Measurements from ENCODE around the gene LARP4.
A peak's percentile ranks its signal among the peaks of the same experiment; 100 is the strongest.
"Not testable (repeated sequence)": the region's sequence is repeated elsewhere in the genome, so short reads cannot be mapped to it uniquely, and the experiment has no call there.

LARP4 gene

DNA sequence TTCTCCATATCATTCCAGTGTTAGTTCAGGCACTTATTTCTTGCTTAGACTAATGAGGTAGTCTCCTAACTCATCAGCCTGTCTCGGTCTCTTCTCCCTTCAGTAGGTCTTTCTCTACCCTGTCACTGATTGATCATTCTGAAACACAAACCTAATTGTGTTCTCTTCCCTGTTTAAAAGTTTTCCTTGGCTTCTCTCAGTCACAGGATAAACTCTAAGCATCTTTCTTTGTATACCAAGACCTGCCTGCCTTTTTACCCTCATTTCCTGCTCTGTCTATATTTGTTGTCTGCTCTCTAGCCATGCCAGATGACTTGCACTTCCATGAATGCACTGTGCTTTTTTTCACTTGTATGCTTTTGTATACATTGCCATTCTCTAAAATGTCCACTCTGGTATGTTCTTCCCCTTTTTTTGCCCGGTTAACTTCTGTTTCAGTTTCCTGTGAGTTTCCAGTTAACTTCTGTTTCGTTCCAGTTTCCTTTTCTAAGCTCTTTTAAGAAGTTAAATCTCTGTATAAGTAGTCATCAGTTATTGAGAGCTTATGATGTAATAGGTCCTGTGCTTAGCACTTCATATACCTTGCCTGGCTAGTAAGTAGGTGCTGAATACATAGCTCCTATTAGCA, 116.8 kb downstream of the LARP4 start:
- peaks cover 29 to 36% of the 10 kb centered on the region in 2 donors for H3K4me1 Mint-ChIP-seq

DNA sequence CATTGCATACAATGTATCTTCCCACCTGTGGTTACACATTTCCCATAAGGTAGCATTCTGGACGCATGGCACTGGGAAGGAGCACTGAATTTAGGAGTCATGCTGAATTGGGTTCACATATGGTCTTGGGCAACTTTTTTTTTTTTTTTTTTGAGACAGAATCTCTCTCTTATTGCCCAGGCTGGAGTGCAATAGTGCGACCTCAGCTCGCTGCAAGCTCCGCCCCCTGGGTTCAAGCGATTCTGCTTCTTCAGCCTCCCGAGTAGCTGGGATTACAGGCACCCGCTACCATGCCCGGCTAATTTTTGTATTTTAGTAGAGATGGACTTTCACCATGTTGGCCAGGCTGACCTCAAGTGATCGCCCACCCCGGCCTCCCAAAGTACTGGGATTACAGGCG, 117.4 kb downstream of the LARP4 start:
- H3K27ac Mint-ChIP-seq, result no peak overlapping the region
- no peak overlapping the region for H3K4me3 Mint-ChIP-seq
- H3K4me1 Mint-ChIP-seq, result peaks cover 29 to 30% of the 10 kb centered on the region in 2 donors
- DNase-seq (no peak), ATAC-seq (replicated peaks) (peak in 1 of 2 donors; percentile 0)
- H3K27me3 Mint-ChIP-seq, result no peaks in the 10 kb centered on the region
- H3K9me3 Mint-ChIP-seq, result peaks cover 3 to 4% of the 10 kb centered on the region in 2 donors
- peaks cover 11 to 19% of the 10 kb centered on the region in 2 donors for H3K36me3 Mint-ChIP-seq

More for the DNA sequence above, 116.8 kb downstream of the LARP4 start:
- no peak overlapping the region for H3K27ac Mint-ChIP-seq
- DNase-seq (peak; percentile 45), ATAC-seq (replicated peaks) (peak; percentile 88)
- H3K27me3 Mint-ChIP-seq, result no peaks in the 10 kb centered on the region
- no peak overlapping the region for H3K4me3 Mint-ChIP-seq
- peaks cover 9 to 15% of the 10 kb centered on the region in 2 donors for H3K36me3 Mint-ChIP-seq
- H3K9me3 Mint-ChIP-seq, result peaks cover 3 to 4% of the 10 kb centered on the region in 2 donors

DNA sequence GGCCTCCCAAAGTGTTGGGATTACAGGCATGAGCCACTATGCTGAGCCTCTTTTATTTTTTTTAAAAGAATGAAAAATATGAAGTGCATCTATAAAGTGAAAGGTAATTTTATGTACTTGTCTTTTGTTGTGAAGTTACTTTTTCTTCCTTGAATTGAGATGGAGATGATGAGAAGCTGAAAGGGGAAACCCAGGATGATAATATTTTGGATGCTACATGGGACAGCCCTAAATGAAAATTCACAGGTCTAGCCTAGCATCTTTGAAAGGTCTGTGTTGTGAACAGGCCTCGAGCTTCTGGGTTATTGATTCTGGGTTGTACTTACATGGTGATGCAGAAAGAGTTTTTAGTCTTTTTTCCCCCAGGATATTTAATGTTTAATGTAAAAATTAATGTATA, 118.7 kb downstream of the LARP4 start:
- DNase-seq, result no peak
- H3K4me1 Mint-ChIP-seq, result peaks cover 27 to 29% of the 10 kb centered on the region in 2 donors
- H3K4me3 Mint-ChIP-seq, result no peak overlapping the region

DNA sequence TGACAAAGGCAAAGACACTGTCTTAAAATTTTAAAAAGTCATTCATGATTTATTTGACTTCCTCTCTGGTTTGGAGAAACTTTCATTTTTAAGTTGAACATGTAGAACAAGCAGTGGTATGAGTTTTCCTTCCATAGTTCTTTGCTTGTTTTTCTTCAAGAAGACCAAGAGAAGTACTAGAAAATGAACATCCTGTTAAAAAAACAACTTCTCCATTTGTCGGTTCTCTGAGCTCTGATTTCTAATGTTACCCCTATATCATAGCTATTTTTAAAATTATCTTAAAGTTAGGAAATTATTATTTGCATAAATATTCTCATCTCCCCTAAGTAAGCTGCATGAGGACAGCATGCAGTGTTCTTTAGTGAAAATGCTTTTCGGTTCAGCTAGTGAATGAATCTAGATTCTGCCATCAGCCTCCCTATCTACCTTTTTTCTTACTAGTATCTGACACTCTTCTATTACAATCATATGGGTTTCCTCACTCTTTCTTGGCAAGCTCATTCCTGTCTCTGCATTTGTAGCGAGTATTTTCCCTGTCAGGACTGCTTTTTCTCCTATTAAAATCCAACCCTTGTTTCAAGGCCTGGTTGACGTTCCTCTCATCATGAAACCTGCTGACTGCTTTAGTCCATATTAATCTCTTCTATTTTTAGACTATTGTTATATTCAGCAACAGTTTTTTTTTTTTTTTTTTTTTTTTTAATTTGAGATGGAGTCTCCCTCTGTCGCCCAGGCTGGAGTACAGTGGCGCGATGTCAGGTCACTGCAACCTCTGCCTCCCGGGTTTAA, 119.9 kb downstream of the LARP4 start:
- Mint-ChIP-seq H3K4me3 (peak overlapping the region; percentile 58 to 64), H3K36me3 (peaks cover 15 to 23% of the 10 kb centered on the region in 2 donors), H3K27ac (peak overlapping the region; percentile 91), H3K27me3 (no peaks in the 10 kb centered on the region), H3K4me1 (peaks cover 21 to 27% of the 10 kb centered on the region in 2 donors), H3K9me3 (peaks cover 0 to 6% of the 10 kb centered on the region in 2 donors)
- DNase-seq, result no peak
- no peak for ATAC-seq (replicated peaks)

More for the DNA sequence above, 118.7 kb downstream of the LARP4 start:
- Mint-ChIP-seq H3K9me3 (peaks cover 2 to 6% of the 10 kb centered on the region in 2 donors), H3K27ac (peak overlapping the region; percentile 11), H3K27me3 (no peaks in the 10 kb centered on the region), H3K36me3 (peaks cover 13 to 21% of the 10 kb centered on the region in 2 donors)
- no peak for ATAC-seq (replicated peaks)

DNA sequence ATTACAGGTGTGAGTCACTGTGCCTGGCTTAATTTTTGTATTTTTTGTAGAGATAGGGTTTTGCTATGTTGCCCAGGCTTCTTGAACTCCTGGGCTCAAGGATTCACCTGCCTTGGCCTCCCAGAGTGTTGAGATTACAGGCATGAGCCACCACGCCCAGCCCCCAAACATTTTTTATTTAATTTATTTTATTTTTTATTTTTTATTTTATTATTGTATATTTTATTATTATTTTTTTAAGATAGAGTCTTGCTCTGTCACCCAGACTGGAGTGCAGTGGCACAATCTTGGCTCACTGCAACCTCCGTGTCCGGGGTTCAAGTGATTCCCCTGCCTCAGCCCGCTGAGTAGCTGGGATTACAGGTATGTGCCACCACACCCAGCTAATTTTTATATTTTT, 121.1 kb downstream of the LARP4 start:
- H3K27ac Mint-ChIP-seq; H3K27me3 Mint-ChIP-seq; H3K4me3 Mint-ChIP-seq; ATAC-seq (replicated peaks); DNase-seq; H3K9me3 Mint-ChIP-seq: not testable (repeated sequence)
- Mint-ChIP-seq H3K4me1 (peaks cover 25 to 30% of the 10 kb centered on the region in 2 donors), H3K36me3 (peaks cover 20 to 27% of the 10 kb centered on the region in 2 donors)

DNA sequence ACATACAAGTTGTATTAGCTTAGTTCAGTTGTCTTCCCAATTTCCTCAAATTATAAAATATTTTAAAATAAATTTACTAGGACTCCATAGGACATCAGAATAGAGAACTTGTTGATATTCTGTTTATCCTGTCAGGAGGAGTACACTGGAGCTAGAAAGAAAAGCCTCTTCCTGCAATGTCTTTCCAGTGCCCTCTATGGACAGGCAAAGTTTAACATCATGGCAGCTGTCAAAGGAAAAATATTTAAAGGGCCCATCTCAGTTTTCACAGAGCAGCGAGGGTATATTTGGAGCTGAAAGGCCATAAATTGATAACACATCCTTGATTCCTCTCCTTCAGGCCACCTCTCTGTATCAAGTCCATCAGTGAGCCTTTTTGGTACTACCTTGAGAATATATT, 123.1 kb downstream of the LARP4 start:
- H3K36me3 Mint-ChIP-seq, result peaks cover 22 to 27% of the 10 kb centered on the region in 2 donors
- no peak for DNase-seq
- H3K9me3 Mint-ChIP-seq, result peaks cover 0 to 5% of the 10 kb centered on the region in 2 donors
- no peaks in the 10 kb centered on the region for H3K27me3 Mint-ChIP-seq
- H3K4me1 Mint-ChIP-seq, result peaks cover 28 to 40% of the 10 kb centered on the region in 2 donors
- H3K4me3 Mint-ChIP-seq, result no peak overlapping the region
- no peak overlapping the region for H3K27ac Mint-ChIP-seq
- ATAC-seq (replicated peaks), result no peak

DNA sequence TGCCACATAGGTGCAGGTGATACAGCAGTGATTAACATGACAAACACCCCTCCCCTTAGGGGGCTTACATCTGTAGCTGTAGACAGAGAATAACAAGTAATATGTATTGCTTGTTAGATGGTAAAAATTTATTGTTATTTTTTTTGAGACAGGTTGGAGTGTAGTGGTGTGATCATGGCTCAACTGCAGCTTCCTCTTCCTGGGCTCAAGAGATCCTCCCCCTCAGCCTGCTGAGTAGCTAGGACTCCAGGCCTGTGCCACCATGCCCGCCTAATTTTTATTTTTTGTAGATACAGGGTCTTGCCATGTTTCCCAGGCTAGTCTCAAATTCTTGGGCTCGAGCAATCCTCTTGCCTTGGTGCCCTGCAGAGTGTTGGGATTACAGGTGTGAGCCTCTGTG, 123.9 kb downstream of the LARP4 start:
- Mint-ChIP-seq H3K4me1 (peaks cover 31 to 49% of the 10 kb centered on the region in 2 donors), H3K36me3 (peaks cover 23 to 32% of the 10 kb centered on the region in 2 donors), H3K27me3 (no peaks in the 10 kb centered on the region), H3K27ac (peak overlapping the region; percentile 7), H3K9me3 (peaks cover 0 to 5% of the 10 kb centered on the region in 2 donors), H3K4me3 (no peak overlapping the region)
- ATAC-seq (replicated peaks) (no peak), DNase-seq (no peak)

DNA sequence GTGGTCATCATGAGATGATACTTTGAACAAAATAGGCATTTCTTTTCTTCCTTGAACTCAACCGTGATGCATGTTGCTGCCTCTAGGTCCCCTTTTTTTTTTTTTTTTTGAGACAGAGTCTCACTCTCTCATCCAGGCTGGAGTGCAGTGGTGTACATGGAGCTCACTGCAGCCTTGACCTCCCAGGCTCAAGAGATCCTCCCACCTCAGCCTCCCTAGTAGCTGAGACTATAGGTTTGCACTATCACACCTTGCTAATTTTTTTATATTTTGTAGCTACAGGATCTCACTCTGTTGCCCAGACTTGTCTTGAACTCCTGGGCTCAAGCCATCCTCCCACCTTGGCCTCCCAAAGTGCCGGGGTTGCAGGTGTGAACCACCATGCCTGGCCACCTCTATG, 124.7 kb downstream of the LARP4 start:
- Mint-ChIP-seq H3K27me3 (no peaks in the 10 kb centered on the region), H3K4me1 (peaks cover 31 to 49% of the 10 kb centered on the region in 2 donors), H3K36me3 (peaks cover 23 to 32% of the 10 kb centered on the region in 2 donors), H3K4me3 (no peak overlapping the region), H3K9me3 (peaks cover 0 to 5% of the 10 kb centered on the region in 2 donors), H3K27ac (peak overlapping the region; percentile 37)
- ATAC-seq (replicated peaks) (no peak), DNase-seq (no peak)

DNA sequence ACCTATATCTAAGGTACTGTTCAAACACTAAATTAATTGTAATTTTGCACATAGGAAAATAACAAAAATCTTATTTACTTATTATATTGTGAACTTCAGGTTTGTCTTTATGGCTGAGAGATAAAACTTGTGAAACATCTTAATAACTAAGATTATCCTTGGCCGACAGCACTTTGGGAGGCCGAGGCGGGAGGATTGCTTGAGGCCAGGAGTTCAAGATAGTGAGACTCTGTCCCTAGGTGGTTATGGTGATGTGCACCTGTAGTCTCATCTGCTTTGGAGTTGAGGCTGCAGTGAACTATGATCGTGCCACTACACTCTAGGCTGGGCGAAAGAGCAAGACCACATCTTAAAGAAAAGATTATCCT, 126.7 kb downstream of the LARP4 start:
- Mint-ChIP-seq H3K27me3 (no peaks in the 10 kb centered on the region), H3K27ac (no peak overlapping the region), H3K36me3 (peaks cover 22 to 29% of the 10 kb centered on the region in 2 donors), H3K4me3 (no peak overlapping the region), H3K4me1 (peaks cover 27 to 49% of the 10 kb centered on the region in 2 donors), H3K9me3 (peaks cover 0 to 4% of the 10 kb centered on the region in 2 donors)
- ATAC-seq (replicated peaks) (no peak), DNase-seq (no peak)

DNA sequence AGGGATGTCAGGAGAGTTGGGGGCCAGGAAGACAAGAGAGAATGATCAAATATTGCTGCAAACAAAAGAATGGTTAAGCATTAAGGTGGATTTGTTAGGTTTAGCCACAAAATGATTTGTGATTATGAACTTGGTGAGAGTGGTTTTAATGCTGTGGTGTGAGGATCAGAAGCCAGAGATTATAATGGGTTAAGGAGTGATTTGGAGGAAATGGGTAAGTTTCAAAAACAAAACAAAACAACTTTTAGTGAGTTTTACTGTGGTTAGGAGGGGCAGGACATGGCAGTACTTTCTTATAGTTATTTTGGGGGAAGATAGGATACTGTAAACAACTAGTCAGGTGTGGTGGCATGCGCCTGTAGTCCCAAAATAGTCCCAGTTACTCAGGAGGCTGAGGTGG, 128.1 kb downstream of the LARP4 start:
- Mint-ChIP-seq H3K36me3 (peaks cover 18 to 24% of the 10 kb centered on the region in 2 donors), H3K4me3 (no peak overlapping the region), H3K27ac (peak overlapping the region; percentile 53), H3K4me1 (peaks cover 24 to 49% of the 10 kb centered on the region in 2 donors), H3K27me3 (no peaks in the 10 kb centered on the region), H3K9me3 (peaks cover 0 to 3% of the 10 kb centered on the region in 2 donors)
- DNase-seq (no peak), ATAC-seq (replicated peaks) (no peak)

DNA sequence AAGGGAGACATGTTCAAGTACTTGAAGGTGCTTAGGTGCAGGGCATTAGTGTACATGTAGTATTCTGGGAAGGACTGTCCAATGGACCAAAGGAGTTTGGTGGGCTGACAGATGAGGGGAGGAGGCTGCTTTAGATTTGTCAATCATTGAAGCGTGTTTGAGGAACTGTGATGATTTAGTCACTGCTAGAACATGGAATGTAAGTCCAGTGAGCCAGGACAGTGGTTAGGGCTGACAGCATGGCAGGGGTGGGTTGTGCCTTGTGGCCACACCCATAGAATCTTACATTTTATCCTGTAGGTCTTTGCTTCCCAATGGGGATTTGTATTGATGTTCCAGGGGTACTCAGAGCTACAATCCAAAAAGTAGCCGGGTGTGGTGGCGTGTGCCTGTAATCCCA, 128.7 kb downstream of the LARP4 start:
- ATAC-seq (replicated peaks), result no peak
- Mint-ChIP-seq H3K36me3 (peaks cover 15 to 20% of the 10 kb centered on the region in 2 donors), H3K27ac (peak overlapping the region; percentile 53)

More for the DNA sequence above, 128.7 kb downstream of the LARP4 start:
- no peak for DNase-seq
- peaks cover 21 to 45% of the 10 kb centered on the region in 2 donors for H3K4me1 Mint-ChIP-seq
- no peak overlapping the region for H3K4me3 Mint-ChIP-seq
- no peaks in the 10 kb centered on the region for H3K27me3 Mint-ChIP-seq
- peaks cover 0 to 1% of the 10 kb centered on the region in 2 donors for H3K9me3 Mint-ChIP-seq
